ENCODE results near the gene BEND3.

Gene BEND3

DNA sequence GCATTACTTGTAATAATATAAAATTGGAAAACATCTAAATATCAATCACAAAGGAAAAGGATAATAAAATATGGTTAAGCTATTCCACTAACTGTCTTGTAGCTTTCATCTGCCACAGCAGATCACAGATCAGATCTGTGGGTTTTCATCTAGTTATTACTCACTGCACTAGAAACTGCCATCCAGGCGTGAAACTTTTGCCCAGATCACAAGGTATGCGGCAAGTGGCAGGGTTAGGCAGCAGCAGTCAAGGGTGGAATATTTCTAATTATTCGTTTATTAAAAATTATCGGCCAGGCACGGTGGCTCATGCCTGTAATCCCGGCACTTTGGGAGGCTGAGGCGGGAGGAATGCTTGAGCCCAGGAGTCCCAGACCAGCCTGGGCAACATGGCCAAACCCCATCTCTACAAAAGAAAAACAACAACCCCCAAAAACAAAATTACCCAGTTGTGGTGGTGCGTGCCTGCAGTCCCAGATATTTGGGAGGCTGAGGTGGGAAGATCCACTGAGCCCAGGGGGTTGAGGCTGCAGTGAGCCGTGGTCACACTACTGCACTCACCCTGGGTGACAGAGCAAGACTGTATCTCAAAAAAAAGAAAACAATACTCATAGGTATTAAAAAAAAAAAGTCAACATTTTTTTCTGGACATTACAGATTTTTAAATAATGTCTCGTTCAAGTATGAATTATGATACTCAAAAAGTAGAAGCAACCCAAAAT lies 32.1 kb downstream of the BEND3 start:
- no peak for DNase-seq (ENCODE audit: low read depth)

- DNase-seq (ENCODE audit: low read depth): no peak
These were observed 33.3 kb downstream of the BEND3 start for GRCh38 chr6:107082045-107082444.

- no peak for DNase-seq (ENCODE audit: low read depth)
These were observed 35.3 kb downstream of the BEND3 start for GRCh38 chr6:107080036-107080435.

- no peak for DNase-seq (ENCODE audit: low read depth)
These were observed 35.9 kb downstream of the BEND3 start for GRCh38 chr6:107079429-107079828.

GRCh38 chr6:107077710-107078109 lies 37.6 kb downstream of the BEND3 start:
- DNase-seq (ENCODE audit: low read depth): no peak

DNA sequence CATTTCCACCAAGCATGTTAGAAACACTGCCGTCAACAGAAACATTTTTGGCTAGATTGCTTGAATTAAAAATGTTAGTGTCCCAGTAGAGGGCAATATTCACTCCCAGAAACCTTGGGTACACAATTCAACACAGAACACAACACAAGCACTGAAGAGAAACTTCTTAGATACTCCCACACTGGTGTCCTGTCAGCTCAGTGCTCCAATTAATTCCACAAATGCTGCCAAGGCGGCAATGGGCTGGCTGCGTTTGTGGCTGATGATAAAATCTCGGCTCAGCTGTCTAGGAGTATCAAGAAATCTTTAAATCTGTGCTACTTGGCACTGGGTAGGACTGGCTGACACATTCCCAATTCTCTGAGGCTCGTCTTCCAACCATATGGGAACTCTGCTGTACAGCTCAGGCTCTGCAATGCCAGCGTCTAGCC lies 39.3 kb downstream of the BEND3 start:
- no peak for DNase-seq (ENCODE audit: low read depth)

DNA sequence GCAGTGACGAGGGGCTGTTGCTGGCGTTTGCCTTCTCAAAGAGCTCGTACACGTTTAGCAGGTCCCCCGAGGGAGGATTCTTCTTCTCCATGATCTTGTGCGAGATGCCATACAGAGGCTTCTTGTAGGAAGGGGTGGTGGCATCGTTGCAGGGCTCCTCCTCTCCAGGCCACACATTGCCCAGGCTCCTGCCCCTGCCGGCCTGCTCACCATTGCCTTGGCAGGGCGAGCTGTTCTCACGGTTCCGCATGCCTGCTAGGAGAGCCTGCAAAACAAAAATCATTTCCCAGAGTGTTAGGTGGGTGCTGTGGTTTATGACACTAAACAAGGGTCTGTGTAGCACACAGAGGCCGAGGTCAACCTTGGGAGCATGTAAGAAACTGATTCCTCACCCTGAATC lies 44.6 kb downstream of the BEND3 start:
- DNase-seq (ENCODE audit: low read depth): no peak

GRCh38 chr6:107069631-107070548 lies 45.4 kb downstream of the BEND3 start:
- no peak for DNase-seq (ENCODE audit: low read depth)

DNA sequence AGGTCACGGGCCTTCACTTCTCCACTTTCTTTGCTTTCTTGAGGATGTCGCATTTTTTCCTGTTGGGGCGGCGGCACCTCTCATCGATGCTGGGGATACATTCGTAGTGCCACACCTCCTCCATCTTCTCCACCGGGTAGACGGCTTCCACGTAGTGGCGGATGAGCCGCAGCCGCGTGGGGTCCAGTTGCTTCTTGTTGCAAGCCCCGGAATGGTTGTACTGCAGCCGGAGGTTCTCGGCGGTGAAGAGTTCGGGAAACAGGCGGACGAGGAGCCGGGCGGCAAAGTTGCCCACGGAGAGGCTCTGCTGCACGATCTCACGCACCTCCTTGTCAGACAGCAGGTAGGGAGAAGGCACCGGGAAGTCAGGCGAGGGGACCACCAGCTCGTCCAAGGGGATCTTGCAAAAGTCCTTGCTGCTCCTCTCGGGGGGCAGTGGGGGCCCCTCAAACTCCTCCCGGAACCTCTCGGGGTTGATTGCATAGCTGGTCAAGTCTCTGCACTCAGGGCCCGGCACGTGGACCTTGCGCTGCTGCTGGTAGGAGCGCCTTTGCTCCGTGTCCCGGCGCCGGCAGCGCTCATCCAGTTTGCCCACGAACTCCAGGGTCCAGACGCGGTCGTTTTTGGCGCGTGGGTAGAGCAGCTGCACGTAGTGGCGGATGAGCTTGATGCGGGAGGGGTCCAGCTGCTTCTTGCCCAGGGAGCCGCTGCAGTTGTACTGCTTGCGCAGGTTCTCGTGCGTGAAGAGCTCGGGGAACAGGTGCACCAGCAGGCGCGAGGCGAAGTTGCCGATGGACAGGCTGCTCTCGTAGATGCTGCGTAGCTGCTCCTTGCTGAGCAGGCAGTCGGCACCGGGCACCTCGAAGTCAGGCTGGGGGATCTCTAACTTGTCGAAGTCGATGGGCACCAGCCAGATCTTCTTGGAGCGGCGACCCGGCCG lies 46.4 kb downstream of the BEND3 start:
- DNase-seq (ENCODE audit: low read depth): no peak

DNA sequence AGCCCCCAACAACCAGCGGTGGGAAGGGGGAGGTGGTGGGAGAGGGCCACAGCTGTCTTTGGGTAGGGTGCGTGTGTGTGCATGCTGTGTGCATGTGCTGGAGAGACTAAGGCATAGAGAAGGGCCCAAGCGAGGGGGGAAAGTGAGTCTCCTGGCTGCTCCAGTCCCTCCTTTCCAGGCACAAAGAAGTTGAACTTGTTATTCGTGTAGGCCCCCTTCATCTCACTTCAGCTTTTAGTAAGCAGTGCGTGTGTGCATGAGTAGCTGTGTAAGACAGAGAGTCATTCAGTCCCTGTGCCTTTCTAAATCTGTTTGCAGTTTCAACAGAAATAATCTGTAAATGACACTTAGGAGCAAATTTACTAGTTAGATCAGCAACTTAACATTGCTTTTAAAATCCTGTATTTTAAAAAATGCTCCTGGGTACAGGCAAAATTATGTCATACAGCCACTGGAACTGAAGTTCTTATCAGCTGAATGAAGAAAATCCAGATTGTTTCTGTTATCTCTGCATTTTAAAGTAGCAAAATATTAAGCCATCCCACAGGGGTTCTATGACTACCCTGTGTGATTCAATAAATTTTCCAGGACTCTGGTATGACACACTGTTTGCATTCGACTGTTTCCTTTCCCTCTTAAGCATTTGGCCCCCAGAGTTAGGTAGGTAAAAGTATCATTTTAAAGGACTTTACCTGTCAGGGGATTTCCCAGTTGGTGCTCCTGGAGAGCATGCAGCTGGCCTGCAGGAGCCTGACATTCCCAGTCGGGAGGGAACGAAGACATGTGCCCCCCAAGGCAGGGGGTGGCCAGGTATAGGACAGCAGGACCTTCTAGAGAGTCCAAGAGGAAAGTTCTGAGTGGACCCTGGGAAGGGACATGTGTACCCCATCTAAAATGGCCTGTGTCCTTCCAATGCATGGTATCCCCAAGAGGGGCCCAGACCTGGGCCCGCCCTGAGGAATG lies 48.3 kb downstream of the BEND3 start:
- DNase-seq (ENCODE audit: low read depth): no peak

GRCh38 chr6:107064579-107065065 lies 50.7 kb downstream of the BEND3 start:
- no peak for DNase-seq (ENCODE audit: low read depth)

DNA sequence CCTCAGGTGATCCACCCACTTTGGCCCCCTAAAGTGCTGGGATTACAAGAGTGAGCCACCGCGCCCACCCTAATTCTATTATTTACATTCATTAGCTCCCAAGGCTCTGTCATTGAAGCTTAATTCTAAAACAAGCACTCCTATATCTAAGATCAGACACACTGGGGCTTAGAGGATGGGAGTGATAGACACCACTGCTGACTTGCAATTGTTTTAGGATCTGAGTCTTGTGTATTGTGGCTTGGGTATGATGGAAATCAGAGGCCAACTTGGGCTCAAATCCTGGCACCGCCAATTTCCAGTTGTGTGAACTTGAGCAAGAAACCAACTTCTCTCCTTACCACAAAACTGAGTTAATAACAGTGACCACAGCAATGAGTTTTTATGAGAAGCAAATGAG lies 52.6 kb downstream of the BEND3 start:
- no peak for DNase-seq (ENCODE audit: low read depth)

DNA sequence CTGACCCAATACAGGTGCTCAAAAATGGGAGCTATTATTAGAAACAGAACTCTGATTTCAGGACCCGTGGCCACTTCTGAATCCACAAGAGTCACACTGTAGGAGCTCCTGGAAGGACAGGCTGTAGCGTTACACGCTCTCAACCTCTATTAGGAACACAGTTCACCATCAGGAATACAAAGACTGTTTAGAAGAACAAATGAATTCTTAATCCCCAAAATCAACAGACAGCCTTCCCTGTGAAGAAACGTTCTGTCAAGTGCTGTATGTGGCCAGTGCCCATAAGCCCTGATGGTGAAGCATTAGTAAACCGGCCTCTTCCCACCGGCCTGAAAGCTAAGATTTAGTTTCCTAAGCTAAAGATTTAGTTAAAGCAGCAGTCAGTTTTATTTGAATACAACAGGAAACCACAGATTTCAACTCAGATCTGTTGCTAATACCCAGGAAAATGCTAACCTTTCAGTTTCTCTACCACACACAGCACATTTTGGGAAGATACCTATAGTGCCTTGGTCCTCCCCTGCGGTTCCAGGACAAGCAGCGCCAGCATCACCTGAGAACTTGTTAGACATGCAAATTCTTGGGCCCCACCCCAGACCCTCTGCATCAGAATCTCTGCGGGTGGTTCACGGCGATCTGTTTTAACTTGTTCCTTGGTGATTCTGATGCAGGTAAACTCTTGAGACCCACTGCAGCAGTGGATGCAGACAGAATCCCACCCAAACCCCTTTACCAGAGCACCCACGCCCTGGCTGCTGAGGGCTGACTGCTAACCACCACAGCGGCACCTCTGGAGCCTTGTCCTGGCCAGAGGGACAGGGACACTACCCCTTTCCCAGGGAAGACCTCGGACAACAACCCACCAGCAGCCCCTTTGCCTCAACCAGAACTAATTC lies 53.9 kb downstream of the BEND3 start:
- no peak for DNase-seq (ENCODE audit: low read depth)

GRCh38 chr6:107060704-107061103 lies 54.6 kb downstream of the BEND3 start:
- DNase-seq (ENCODE audit: low read depth): no peak

GRCh38 chr6:107059606-107060005 lies 55.7 kb downstream of the BEND3 start:
- DNase-seq (ENCODE audit: low read depth): no peak

DNA sequence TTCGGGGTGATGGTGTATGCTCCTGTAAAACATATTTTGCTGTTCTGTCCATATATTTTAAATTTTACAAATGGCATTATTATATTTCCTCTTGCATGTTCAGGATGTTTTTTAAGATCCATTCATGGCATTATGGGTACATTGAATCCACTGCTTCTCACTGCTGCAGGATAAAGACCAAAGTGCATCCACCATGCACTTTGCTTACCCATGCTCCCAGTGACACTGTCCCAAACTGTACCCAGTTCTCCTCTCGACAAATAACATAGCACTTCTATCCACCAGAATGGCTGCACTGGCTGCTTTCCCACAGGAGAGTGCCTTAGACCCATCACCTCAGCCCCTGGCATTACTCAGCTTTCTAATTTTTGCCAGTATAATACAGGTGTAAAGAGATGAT lies 57.6 kb downstream of the BEND3 start:
- DNase-seq (ENCODE audit: low read depth): no peak

DNA sequence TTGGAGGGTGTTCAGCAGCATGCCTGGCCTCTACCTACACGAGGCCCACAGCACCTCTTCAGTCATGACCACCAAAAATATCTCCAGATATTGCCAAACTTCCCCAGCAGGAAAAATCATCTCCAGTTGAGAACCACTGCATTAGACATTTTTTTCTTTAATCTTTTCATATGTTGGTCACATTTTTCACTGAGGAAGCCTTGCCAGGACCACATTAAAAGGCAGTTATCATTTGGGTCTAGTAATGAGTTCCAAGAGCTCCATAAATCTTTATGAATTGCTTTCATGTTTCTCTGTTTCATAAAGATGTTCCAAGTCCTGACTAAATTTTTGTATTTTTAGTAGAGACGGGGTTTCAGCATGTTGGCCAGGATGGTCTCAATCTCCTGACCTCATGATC lies 58.5 kb downstream of the BEND3 start:
- DNase-seq (ENCODE audit: low read depth): no peak

- no peak for DNase-seq (ENCODE audit: low read depth)
These were observed 67.5 kb downstream of the BEND3 start for GRCh38 chr6:107047807-107048206.

GRCh38 chr6:107045826-107046675 lies 69.3 kb downstream of the BEND3 start:
- DNase-seq (ENCODE audit: low read depth): no peak
